SK-N-SH treated with all-trans-retinoic acid at 6 μM for 48 hours (cell line): ENCODE measurements around the gene CXCR1.

Experiments used
- ATAC-seq: fragments of 200-7000 bp; cut with Tn5 transposase; 3 replicates; pipeline ENCODE4 v1.9.1; 2020; ENCODE audit warnings: mild to moderate bottlenecking, moderate library complexity
- ARNTL ChIP-seq: fragments of 450-650 bp; formaldehyde crosslinking; IDR thresholded peaks from 2 replicates; pipeline ENCODE4 v1.5.0; 2020; ENCODE audit warnings: low read depth, mild to moderate bottlenecking, moderate library complexity, borderline replicate concordance
- BACH2 ChIP-seq: fragments of 250-450 bp; sonication (Bioruptor Pico); IDR thresholded peaks from 2 replicates; pipeline ENCODE4 v1.9.0; 2021; ENCODE audit warnings: mild to moderate bottlenecking, borderline replicate concordance
- CSDC2 ChIP-seq: fragments of 250-450 bp; sonication (Bioruptor Pico); IDR thresholded peaks from 2 replicates; pipeline ENCODE4 v1.5.0; 2020; ENCODE audit warnings: mild to moderate bottlenecking, moderate library complexity
- ESRRG ChIP-seq: fragments of 250-450 bp; sonication (Bioruptor Pico); IDR thresholded peaks from 2 replicates; pipeline ENCODE4 v1.6.1; 2021; ENCODE audit warnings: mild to moderate bottlenecking
- GLIS3 ChIP-seq: fragments of 250-450 bp; sonication (Bioruptor Pico); IDR thresholded peaks from 2 replicates; pipeline ENCODE4 v1.5.0; 2020; ENCODE audit warnings: mild to moderate bottlenecking, moderate library complexity
- ISL1 ChIP-seq: fragments of 250-450 bp; sonication (Bioruptor Pico); IDR thresholded peaks from 2 replicates; pipeline ENCODE4 v2.1.2; 2022; ENCODE audit warnings: mild to moderate bottlenecking, moderate library complexity
- OSR1 ChIP-seq: fragments of 250-450 bp; sonication (Bioruptor Pico); IDR thresholded peaks from 2 replicates; pipeline ENCODE4 v1.8.0; 2022; ENCODE audit warnings: moderate library complexity, mild to moderate bottlenecking, inconsistent platforms
- PPARA ChIP-seq: fragments of 250-450 bp; sonication (Bioruptor Pico); IDR thresholded peaks from 2 replicates; pipeline ENCODE4 v1.5.0; 2020; ENCODE audit warnings: mild to moderate bottlenecking, borderline replicate concordance
- RARB ChIP-seq: fragments of 250-450 bp; sonication (Bioruptor Pico); IDR thresholded peaks from 2 replicates; pipeline ENCODE4 v1.8.0; 2021; ENCODE audit warnings: mild to moderate bottlenecking, moderate library complexity
- SNAI2 ChIP-seq: fragments of 250-450 bp; sonication (Bioruptor Pico); IDR thresholded peaks from 2 replicates; pipeline ENCODE4 v1.5.0; 2020; ENCODE audit warnings: mild to moderate bottlenecking, moderate library complexity
- TCF4 ChIP-seq: fragments of 250-450 bp; sonication (Bioruptor Pico); IDR thresholded peaks from 2 replicates; pipeline ENCODE4 v1.8.0; 2021; ENCODE audit warnings: mild to moderate bottlenecking, moderate library complexity, borderline replicate concordance
- TOX ChIP-seq: fragments of 250-450 bp; sonication (Bioruptor Pico); IDR thresholded peaks from 2 replicates; pipeline ENCODE4 v1.8.0; 2021; ENCODE audit warnings: mild to moderate bottlenecking, moderate library complexity, borderline replicate concordance
- ZC3H10 ChIP-seq: fragments of 250-450 bp; sonication (Bioruptor Pico); IDR thresholded peaks from 2 replicates; pipeline ENCODE4 v1.5.1; 2021; ENCODE audit warnings: mild to moderate bottlenecking, moderate library complexity
- ZFP3 ChIP-seq: fragments of 250-450 bp; sonication (Bioruptor Pico); IDR thresholded peaks from 2 replicates; pipeline ENCODE4 v1.5.0; 2020; ENCODE audit warnings: mild to moderate bottlenecking, moderate library complexity
- ZFP30 ChIP-seq: fragments of 450-650 bp; formaldehyde crosslinking; IDR thresholded peaks from 2 replicates; pipeline ENCODE4 v1.5.0; 2022; ENCODE audit warnings: mild to moderate bottlenecking, moderate library complexity
- ZNF565 ChIP-seq: fragments of 450-650 bp; formaldehyde crosslinking; conservative IDR thresholded peaks from 2 replicates; pipeline ENCODE4 v1.5.0; 2020; ENCODE audit warnings: low read depth, mild to moderate bottlenecking, moderate library complexity
- ZNF70 ChIP-seq: fragments of 450-650 bp; formaldehyde crosslinking; IDR thresholded peaks from 2 replicates; pipeline ENCODE4 v1.5.0; 2020; ENCODE audit warnings: mild to moderate bottlenecking, moderate library complexity
- ZNF8 ChIP-seq: fragments of 450-650 bp; formaldehyde crosslinking; IDR thresholded peaks from 2 replicates; pipeline ENCODE4 v1.5.0; 2020; ENCODE audit warnings: mild to moderate bottlenecking, moderate library complexity
- TF ChIP-seq, protein P1 (sequence below): fragments of 250-450 bp; sonication (Bioruptor Pico); IDR thresholded peaks from 2 replicates; pipeline ENCODE4 v1.5.1; 2021; ENCODE audit warnings: mild to moderate bottlenecking, moderate library complexity
- TF ChIP-seq, protein P2 (sequence below): fragments of 250-450 bp; sonication (Bioruptor Pico); IDR thresholded peaks from 2 replicates; pipeline ENCODE4 v1.5.1; 2020; ENCODE audit warnings: low read depth, mild to moderate bottlenecking, moderate library complexity
- TF ChIP-seq, protein P3 (sequence below): fragments of 250-450 bp; sonication (Bioruptor Pico); IDR thresholded peaks from 2 replicates; pipeline ENCODE4 v1.5.0; 2020; ENCODE audit warnings: mild to moderate bottlenecking, moderate library complexity
- TF ChIP-seq, protein P4 (sequence below): fragments of 250-450 bp; sonication (Bioruptor Pico); IDR thresholded peaks from 2 replicates; pipeline ENCODE4 v1.8.0; 2021; ENCODE audit warnings: low read depth, mild to moderate bottlenecking, moderate library complexity, borderline replicate concordance

CXCR1 gene

DNA sequence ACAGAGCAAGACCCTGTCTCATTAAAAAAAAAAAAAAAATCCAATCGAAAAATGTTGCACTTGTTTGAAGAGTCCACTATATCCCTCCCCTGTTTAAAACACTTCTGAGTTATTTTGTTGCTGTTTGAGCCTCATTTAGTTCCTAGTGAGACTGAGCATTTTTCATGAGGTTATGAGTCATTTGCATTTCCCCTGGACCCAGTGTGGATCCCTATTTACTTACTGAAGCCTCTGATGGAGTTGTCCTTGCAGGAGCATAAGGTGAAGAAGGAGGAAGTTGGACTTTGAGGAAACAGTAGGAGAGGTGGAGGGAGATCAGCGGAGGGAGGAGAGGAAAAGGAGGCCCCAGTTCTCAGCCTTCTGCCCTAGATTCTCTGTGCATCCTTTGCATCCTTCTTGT is 5.1 kb downstream of the CXCR1 start (continued):
- TF ChIP-seq, protein P1, sequence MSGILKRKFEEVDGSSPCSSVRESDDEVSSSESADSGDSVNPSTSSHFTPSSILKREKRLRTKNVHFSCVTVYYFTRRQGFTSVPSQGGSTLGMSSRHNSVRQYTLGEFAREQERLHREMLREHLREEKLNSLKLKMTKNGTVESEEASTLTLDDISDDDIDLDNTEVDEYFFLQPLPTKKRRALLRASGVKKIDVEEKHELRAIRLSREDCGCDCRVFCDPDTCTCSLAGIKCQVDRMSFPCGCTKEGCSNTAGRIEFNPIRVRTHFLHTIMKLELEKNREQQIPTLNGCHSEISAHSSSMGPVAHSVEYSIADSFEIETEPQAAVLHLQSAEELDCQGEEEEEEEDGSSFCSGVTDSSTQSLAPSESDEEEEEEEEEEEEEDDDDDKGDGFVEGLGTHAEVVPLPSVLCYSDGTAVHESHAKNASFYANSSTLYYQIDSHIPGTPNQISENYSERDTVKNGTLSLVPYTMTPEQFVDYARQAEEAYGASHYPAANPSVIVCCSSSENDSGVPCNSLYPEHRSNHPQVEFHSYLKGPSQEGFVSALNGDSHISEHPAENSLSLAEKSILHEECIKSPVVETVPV (CRISPR knock-in tag) = no peak
- no peak for TF ChIP-seq ZNF8 (CRISPR knock-in tag)
- no peak for TF ChIP-seq ZFP30 (CRISPR knock-in tag)
- TF ChIP-seq TCF4 (CRISPR knock-in tag) = no peak
- TF ChIP-seq ZFP3 (CRISPR knock-in tag) = no peak
- no peak for TF ChIP-seq ZNF565 (CRISPR knock-in tag)
- no peak for TF ChIP-seq RARB (CRISPR knock-in tag)
- TF ChIP-seq PPARA (CRISPR knock-in tag) = no peak

DNA sequence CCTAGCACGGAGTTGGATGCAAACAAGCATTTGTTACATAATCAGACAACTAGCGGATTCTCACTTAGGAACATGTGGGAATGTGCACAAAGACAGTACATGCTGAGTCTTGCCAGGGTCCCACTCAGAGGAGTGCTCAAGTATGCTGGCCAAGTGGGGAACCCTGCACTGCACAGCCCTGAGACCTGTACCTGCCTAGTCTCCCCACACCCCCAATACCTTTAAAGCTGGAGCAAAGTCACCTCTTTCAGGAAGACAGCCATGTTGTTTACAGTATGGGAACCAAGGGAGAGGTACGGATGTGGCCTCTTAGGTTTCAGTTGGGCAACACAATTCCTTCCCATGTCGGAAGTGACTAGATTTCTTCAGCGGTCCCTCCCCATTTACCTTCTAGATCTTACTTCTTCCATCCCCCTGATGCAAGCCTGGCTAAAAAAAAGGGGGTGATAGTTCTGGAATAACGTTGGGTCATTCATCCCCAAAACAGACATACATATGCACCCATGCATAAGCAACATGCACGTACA is 10.7 kb downstream of the CXCR1 start:
- no peak for ATAC-seq
- TF ChIP-seq ISL1 (CRISPR knock-in tag) (no peak), BACH2 (no peak), ZNF8 (CRISPR knock-in tag) (no peak), CSDC2 (CRISPR knock-in tag) (no peak), OSR1 (CRISPR knock-in tag) (no peak), ESRRG (CRISPR knock-in tag) (no peak), ZFP30 (CRISPR knock-in tag) (no peak), ZNF565 (CRISPR knock-in tag) (no peak), SNAI2 (no peak), GLIS3 (CRISPR knock-in tag) (no peak), TOX (CRISPR knock-in tag) (no peak), ZFP3 (CRISPR knock-in tag) (no peak), RARB (CRISPR knock-in tag) (no peak), TCF4 (CRISPR knock-in tag) (no peak)
- TF ChIP-seq, protein P2, sequence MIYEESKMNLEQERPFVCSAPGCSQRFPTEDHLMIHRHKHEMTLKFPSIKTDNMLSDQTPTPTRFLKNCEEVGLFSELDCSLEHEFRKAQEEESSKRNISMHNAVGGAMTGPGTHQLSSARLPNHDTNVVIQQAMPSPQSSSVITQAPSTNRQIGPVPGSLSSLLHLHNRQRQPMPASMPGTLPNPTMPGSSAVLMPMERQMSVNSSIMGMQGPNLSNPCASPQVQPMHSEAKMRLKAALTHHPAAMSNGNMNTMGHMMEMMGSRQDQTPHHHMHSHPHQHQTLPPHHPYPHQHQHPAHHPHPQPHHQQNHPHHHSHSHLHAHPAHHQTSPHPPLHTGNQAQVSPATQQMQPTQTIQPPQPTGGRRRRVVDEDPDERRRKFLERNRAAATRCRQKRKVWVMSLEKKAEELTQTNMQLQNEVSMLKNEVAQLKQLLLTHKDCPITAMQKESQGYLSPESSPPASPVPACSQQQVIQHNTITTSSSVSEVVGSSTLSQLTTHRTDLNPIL (CRISPR knock-in tag) = no peak
- TF ChIP-seq, protein P3, sequence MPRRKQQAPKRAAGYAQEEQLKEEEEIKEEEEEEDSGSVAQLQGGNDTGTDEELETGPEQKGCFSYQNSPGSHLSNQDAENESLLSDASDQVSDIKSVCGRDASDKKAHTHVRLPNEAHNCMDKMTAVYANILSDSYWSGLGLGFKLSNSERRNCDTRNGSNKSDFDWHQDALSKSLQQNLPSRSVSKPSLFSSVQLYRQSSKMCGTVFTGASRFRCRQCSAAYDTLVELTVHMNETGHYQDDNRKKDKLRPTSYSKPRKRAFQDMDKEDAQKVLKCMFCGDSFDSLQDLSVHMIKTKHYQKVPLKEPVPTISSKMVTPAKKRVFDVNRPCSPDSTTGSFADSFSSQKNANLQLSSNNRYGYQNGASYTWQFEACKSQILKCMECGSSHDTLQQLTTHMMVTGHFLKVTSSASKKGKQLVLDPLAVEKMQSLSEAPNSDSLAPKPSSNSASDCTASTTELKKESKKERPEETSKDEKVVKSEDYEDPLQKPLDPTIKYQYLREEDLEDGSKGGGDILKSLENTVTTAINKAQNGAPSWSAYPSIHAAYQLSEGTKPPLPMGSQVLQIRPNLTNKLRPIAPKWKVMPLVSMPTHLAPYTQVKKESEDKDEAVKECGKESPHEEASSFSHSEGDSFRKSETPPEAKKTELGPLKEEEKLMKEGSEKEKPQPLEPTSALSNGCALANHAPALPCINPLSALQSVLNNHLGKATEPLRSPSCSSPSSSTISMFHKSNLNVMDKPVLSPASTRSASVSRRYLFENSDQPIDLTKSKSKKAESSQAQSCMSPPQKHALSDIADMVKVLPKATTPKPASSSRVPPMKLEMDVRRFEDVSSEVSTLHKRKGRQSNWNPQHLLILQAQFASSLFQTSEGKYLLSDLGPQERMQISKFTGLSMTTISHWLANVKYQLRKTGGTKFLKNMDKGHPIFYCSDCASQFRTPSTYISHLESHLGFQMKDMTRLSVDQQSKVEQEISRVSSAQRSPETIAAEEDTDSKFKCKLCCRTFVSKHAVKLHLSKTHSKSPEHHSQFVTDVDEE (CRISPR knock-in tag) = no peak
- TF ChIP-seq, protein P4, sequence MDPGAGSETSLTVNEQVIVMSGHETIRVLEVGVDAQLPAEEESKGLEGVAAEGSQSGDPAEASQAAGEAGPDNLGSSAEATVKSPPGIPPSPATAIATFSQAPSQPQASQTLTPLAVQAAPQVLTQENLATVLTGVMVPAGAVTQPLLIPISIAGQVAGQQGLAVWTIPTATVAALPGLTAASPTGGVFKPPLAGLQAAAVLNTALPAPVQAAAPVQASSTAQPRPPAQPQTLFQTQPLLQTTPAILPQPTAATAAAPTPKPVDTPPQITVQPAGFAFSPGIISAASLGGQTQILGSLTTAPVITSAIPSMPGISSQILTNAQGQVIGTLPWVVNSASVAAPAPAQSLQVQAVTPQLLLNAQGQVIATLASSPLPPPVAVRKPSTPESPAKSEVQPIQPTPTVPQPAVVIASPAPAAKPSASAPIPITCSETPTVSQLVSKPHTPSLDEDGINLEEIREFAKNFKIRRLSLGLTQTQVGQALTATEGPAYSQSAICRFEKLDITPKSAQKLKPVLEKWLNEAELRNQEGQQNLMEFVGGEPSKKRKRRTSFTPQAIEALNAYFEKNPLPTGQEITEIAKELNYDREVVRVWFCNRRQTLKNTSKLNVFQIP (CRISPR knock-in tag) = no peak
- TF ChIP-seq, all 23 proteins: peak for 0

DNA sequence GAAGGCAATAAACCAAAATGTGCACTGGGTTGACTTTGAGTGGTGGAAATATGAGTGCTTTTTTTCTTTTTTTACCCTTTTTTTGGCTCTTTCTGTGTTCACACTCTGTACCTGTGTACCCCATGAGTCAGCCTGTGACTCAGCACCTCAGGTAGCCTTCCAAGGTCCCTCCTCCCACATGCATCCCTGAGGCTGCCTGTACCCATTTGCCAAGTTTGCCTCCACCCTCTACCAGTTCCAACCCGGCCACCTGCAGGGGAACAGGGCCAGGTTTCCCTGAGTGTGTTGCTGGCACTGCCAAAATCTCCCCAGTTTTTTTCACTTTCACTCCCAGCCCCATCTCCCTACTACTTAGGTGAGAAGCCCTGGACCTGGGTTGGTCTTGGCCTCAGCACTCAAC is 14.0 kb downstream of the CXCR1 start:
- TF ChIP-seq TCF4 (CRISPR knock-in tag) (no peak), ESRRG (CRISPR knock-in tag) (no peak), ZC3H10 (CRISPR knock-in tag) (no peak), ZFP3 (CRISPR knock-in tag) (no peak), OSR1 (CRISPR knock-in tag) (no peak), ARNTL (CRISPR knock-in tag) (no peak), ISL1 (CRISPR knock-in tag) (no peak), RARB (CRISPR knock-in tag) (no peak), CSDC2 (CRISPR knock-in tag) (no peak), ZFP30 (CRISPR knock-in tag) (no peak), ZNF565 (CRISPR knock-in tag) (no peak), ZNF8 (CRISPR knock-in tag) (no peak), SNAI2 (no peak), GLIS3 (CRISPR knock-in tag) (no peak), PPARA (CRISPR knock-in tag) (no peak), ZNF70 (CRISPR knock-in tag) (no peak), BACH2 (no peak)
- TF ChIP-seq, protein P4 (CRISPR knock-in tag) = no peak
- TF ChIP-seq, protein P3 (CRISPR knock-in tag) = no peak
- ATAC-seq = no peak
